NCI-H2081 treated with DMSO at 0.1 percent for 48 hours (cell line): ENCODE data around the gene ACAP1.
"Not testable (repeated sequence)": the region's sequence is repeated elsewhere in the genome, so short reads cannot be mapped to it uniquely, and the experiment has no call there.

ENCODE experiments used
- DNase-seq: peaks from one replicate; lab custom pipeline; 2025; lab: John Stamatoyannopoulos, UW

The ACAP1 gene

DNA sequence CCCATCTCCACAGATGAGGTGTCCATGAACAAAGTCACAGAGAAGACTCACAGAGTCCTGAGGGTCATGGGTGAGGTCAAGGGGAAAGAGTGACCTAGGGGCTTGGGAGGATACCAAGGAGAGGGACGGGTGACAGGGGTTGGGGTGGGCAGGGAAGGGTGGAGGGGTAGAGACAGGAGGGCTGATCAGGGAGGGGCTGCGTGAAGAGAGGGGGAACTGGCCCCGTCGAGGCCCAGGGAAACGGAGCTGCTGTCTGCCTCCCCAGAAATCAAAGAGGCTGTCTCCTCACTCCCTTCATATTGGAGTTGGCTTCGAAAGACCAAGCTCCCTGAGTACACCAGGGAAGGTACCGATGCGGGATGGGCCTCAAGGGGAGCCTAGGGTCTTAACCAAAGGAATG is 19.2 kb downstream of the ACAP1 start:
- no peak for DNase-seq

DNA sequence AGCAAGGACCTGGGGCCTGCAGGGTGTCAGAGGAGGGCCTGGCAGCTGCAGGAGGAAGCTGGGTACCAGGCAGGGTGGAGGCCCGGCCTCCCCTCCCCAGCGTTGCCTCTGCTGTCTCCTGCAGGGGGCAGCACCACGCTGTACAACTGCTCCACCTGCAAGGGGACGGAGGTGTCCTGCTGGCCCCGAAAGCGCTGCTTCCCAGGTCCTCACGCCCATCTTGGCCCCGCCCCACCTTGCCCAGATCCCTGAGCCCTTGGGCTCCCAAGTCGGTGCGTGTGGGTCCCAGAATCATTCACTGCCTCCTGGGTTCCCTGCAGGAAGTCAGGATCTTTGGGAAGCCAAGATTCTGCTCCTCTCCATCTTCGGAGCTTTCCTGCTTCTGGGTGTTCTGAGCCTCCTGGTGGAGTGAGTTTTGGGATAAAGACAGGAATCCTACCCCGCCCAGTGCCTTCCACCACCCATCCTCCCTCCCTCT is 19.8 kb downstream of the ACAP1 start:
- no peak for DNase-seq

GRCh38 chr17:7356756-7357155 is 20.4 kb downstream of the ACAP1 start:
- no peak for DNase-seq

- no peak for DNase-seq
These were observed 21.1 kb downstream of the ACAP1 start for GRCh38 chr17:7357381-7357780.

DNA sequence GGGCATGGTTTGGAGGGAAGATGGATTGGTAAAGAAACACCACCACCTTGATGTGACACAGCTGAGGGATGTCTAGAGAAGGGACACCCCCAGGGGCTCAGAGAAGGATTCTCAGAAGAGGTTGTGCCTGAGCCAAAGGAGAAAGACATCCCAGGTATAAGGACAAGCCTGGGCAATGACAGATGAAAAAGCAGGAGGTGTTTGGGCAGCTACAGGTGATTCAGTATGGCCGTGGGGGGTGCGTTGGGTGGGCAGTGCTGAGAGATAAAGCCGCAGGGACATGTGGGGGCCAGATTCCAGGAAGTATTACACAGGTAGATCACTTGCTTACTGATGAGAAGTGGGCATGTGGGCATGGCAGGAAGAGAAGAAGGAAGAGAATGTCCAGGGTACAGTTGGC is 25.6 kb downstream of the ACAP1 start:
- DNase-seq: no peak

DNA sequence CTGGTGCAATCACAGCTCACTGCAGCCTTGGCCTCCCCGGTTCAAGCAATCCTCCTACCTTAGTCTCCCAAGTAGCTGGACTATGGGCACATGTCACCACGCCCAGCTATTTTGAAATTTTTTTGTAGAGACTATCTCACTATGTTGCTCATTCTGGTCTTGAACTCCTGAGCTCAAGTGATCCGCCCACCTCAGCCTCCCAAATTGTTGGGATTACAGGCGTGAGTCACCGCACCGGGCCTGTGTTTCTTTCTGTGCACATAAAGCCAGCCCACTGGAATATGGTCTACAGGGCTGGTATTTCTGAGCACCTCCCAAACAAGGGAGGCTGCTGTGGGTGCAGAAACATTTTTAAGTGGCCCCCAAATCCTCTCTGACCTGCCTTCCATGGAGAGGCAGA is 27.0 kb downstream of the ACAP1 start:
- DNase-seq: no peak

DNA sequence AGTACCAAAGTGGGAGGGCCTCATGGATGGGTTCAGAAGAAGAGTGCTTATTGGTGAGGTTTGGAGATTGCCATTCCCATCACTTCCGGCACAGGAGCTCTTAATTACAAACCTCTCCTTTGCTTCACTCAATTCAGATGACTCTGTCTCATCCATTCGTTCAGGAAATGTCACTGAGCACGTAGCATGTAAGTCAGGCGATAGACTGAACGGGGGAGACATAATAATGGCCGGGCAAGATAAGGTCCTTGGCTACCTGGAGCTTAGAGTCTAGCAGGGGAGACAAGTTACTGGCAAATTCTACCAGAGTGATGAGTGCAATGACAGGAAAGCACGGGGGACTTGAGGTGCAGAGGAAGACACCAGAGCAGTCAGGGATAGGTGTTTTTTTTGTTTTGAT is 29.6 kb downstream of the ACAP1 start:
- not testable (repeated sequence) for DNase-seq

GRCh38 chr17:7367083-7367482 is 30.8 kb downstream of the ACAP1 start:
- DNase-seq: no peak

- DNase-seq: no peak
These were observed 31.7 kb downstream of the ACAP1 start for GRCh38 chr17:7367918-7368598.

GRCh38 chr17:7368599-7368994 is 32.3 kb downstream of the ACAP1 start:
- not testable (repeated sequence) for DNase-seq

GRCh38 chr17:7369825-7370224 is 33.5 kb downstream of the ACAP1 start:
- no peak for DNase-seq

GRCh38 chr17:7370853-7371252 is 34.5 kb downstream of the ACAP1 start:
- DNase-seq: no peak

DNA sequence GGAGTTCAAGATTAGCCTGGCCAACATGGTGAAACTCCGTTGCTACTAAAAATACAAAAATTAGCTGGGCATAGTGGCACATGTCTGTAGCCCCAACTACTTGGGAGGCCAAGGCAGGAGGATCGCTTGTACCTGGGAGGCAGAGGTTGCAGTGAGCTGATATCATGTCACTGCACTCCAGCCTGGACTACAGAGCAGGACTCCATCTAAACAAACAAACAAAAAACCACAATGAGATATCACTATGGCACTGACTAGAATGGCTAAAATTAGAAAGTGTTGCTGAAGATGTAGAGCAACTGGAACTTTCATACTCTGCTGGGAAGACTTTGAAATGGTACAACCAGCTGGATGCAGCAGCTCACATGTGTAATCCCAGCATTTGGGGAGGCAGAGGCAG is 38.0 kb downstream of the ACAP1 start:
- no peak for DNase-seq

DNA sequence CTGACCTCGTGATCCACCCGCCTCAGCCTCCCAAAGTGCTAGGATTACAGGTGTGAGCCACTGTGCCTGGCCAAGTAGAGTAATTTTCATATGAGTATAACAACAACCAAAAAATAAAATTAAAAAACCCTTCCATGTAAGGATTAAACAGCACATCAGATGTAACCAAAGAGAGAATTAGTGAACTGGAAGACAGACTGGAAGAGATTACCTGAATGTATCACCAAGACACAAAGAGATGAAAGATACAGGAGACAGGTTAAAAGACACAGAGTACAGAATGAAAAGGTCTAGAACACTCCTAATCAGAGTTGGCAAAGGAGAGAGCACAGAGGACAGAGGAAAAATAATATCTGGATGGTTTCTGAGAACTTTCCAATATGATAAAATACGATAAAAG is 42.8 kb downstream of the ACAP1 start:
- no peak for DNase-seq

DNA sequence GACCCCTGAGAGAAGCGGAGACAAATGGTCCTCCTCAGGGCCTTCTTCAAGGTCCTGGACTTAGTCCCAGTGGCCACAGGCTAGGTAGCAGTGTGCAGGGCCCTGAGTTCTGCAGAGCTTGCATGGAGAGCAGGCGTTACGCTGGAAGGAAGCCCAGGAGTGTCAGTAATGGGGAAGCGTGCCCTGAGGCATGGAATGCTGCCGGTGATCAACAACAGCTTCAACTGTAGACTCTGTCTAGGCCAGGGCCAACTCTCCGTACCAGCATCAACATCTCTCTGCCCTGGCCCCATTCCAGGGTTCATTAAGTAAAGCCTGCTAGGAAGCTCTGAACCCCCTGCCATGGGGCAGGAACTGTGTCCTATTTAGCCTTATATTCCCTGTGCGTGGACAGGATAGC is 44.0 kb downstream of the ACAP1 start:
- DNase-seq: no peak

GRCh38 chr17:7380855-7381683 is 44.7 kb downstream of the ACAP1 start, which contains the start of gene TNK1:
Gene TNK1, plus strand, starts transcription at chr17:7381089. Its CDS starts 1,838 bp downstream, at chr17:7382927.
- no peak for DNase-seq

GRCh38 chr17:7382901-7383300 is 46.6 kb downstream of the ACAP1 start:
- DNase-seq: no peak

GRCh38 chr17:7383371-7383741 is 47.0 kb downstream of the ACAP1 start:
- DNase-seq: no peak

- DNase-seq: no peak
These were observed 47.6 kb downstream of the ACAP1 start for GRCh38 chr17:7383742-7384488.

DNA sequence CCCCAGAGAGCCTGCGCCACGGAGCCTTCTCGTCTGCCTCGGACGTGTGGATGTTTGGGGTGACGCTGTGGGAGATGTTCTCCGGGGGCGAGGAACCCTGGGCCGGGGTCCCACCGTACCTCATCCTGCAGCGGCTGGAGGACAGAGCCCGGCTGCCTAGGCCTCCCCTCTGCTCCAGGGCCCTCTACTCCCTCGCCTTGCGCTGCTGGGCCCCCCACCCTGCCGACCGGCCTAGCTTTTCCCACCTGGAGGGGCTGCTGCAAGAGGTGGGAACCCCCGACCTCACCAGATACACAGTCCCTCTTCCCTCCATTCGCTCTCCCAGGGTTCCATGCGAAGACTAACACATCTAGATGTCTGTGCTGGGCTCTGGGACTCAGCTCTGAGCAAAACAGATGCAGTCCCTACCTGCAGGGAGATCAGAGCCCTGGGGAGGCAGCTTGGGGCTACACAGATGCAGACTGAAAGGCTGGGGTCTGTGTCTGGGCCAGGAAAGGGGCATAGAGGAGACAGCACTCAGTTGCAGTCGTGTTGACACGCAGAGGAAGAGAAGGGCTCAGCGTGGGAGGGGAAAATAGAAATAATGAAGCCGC is 48.3 kb downstream of the ACAP1 start:
- no peak for DNase-seq

- no peak for DNase-seq
These were observed 52.5 kb downstream of the ACAP1 start for GRCh38 chr17:7388856-7389255.
